NCI-H524 treated with DMSO at 0.1 percent for 48 hours (cell line): ENCODE data around the gene CYP2B6.
"Not testable (repeated sequence)": the region's sequence is repeated elsewhere in the genome, so short reads cannot be mapped to it uniquely, and the experiment has no call there.

Experiments
- DNase-seq: peaks from one replicate; lab custom pipeline; 2025; lab: John Stamatoyannopoulos, UW

Gene CYP2B6

DNA sequence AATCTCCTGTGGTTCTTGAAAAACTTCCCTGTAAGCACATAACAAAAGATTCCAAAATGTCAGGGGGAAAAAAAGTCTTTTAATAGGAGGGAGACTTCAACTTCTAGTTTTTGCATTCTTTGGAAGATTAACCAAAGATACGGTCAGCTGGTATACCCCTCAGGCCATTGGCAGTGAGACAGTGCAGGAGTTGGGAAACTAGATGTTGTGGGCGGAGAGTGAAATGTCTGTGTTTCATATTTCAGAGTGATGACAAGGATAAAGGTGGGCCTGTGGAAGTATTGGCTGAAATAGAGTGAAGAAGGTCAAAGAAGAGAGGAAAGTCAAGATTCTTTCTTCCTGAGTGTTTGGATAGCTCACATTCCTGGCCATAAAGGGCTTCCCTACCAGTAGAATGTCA is 40.8 kb downstream of the CYP2B6 start:
- no peak for DNase-seq

DNA sequence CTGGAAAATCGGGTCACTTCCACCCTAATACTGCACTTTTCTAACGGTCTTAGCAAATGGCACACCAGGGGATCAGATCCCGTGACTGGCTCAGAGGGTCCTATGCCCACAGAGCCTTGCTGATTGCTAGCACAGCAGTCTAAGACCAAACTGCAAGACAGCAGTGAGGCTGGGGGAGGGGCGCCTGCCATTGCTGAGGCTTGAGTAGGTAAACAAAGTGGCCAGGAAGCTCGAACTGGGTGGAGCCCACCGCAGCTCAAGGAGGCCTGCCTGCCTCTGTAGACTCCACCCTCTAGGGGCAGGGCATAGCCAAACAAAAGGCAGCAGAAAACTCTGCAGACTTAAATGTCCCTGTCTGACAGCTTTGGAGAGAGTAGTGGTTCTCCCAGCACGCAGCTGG is 42.2 kb downstream of the CYP2B6 start:
- not testable (repeated sequence) for DNase-seq

DNA sequence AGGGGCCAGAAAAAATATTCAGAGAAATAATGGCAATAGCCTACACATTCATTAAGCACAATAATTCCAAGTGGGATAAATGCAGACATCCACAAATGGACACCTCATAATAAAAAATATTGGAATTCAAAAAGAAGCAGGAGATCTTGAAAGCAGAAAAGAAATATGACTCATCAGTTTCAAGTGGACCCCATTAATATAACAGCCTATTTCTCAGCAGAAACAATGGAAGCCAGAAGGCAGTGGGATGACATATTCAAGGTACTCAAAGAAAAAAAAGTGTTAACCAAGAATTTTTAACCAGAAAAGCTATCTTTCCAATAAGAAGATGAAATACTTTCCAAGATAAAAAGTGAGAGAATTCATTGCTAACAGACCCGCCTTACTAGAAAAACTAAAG is 48.7 kb downstream of the CYP2B6 start:
- DNase-seq = no peak

DNA sequence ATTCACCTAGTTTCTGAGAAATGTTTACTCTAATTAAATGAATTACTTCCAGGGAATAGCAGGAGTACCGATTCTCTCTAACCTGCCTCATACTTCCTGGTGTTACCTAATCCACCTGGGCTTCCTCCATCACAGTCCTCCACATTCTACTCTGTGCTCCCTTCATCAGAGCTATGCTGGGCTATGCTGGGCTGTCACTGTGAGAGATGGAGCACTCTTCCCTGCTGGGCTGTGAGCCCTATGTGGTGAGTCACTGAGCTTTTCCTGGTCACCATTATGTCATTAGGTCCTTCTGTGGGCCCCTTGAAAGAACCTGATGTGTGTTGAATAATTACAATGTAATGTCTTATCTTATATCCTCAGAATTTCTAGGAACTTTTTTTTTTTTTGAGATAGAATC is 54.0 kb downstream of the CYP2B6 start:
- DNase-seq = not testable (repeated sequence)

DNA sequence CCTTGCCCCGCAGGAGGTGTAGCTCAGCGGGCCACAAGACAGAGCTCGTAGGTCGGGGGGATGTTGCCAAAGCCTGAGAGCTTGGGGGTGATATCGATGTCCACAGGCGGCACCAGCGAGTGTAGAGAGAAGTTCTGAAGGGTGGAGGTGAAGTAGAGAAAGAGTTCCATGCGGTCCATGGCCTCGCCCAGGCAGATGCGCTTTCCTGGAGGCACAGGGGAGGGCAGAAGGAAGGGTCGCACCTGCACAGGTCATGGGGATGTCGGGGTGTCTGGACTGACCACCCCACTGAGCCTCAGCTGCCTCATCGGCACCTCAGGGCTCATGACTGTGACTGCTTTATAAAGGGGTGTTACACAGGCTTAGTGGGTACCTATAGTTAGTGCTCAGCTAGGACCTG is 59.3 kb downstream of the CYP2B6 start:
- DNase-seq = no peak

DNA sequence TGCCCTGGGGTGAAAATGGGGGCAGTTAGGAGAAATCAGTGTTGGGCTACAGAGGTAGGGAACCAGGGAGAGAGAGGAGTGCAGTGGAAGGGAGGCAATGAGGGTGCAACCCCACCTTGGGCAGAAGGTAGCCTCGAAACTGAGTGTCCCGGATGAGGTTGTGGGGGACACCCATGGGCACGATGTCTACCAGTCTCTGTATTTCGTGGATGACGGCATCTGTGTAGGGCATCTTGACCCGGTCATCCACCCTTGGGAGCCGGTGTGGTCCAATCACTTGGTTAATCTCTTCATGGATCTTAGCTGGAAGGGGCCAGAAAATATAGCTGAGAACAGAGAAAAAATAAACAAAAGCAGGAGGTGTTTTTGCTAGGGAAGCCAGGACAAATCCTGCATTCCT is 61.1 kb downstream of the CYP2B6 start:
- not testable (repeated sequence) for DNase-seq

DNA sequence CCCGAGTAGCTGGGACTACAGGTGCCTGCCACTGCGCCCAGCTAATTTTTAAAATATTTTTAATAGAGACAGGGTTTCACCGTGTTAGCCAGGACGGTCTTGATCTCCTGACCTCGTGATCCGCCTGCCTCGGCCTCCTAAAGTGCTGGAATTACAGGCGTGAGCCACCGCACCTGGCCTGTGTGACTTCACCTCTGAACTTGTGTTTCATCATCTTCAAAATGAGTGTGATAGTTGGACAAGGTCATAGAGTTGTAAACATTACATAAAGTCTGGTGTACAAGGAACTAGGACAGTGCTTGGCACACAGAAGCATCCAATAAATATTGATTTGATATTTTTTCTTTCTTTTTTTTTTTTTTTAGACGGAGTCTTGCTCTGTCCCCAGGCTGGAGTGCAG is 62.2 kb downstream of the CYP2B6 start:
- not testable (repeated sequence) for DNase-seq

DNA sequence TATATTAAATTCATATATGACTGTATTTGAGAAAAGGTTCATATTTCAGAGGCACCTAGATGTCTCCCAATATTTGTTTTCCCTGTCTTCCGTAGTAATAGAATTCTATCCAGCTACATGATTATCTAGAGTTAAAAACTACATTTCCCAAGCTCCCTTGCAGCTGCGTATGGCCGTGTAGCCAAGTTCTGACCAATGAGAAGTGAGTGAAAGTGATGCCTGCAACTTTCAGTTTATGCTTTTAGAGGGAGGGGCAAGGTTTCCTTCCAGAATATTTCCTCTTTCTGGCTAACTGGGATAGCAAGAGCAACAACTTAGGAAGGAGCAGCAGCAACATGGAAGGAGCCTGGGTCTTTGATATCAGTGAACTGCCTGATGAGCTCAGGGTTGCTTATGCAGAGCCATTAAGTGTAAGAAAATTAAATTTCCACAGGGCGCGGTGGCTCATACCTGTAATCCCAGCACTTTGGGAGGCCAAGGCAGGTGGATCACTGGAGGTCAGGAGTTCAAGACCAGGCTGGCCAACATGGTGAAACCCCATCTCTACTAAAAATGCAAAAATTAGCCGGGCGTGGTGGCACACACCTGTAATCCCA is 74.0 kb downstream of the CYP2B6 start:
- no peak for DNase-seq
